ENCODE measurements around the gene SEC16A. TPM values are rescaled to one million over a fixed set of nuclear protein-coding genes. Genes with fewer than 3 reads are reported as not detected.

Gene SEC16A
- total RNA-seq, 1 donor from 2014 or later = 64.5 TPM

- H3K27me3 ChIP-seq (ENCODE audit: control insufficient read depth, insufficient read depth, low read length) = no peaks in the 10 kb centered on the region
- no peak for TF ChIP-seq CTCF (IDR thresholded peaks at IDR 0.05; ENCODE audit: insufficient read depth, low read length, poor library complexity, severe bottlenecking)
- no peak overlapping the region for H3K4me3 ChIP-seq (ENCODE audit: low read depth, low read length)
- peaks cover 6% of the 10 kb centered on the region for H3K36me3 ChIP-seq (ENCODE audit: control insufficient read depth, insufficient read depth, low read length)
- DNase-seq (ENCODE audit: low read depth) = no peak
Observed at GRCh38 chr9:136507221-136507991, 24.6 kb upstream of the SEC16A start.

- H3K27me3 ChIP-seq (ENCODE audit: control insufficient read depth, insufficient read depth, low read length) = no peaks in the 10 kb centered on the region
- DNase-seq (ENCODE audit: low read depth) = no peak
- H3K36me3 ChIP-seq (ENCODE audit: control insufficient read depth, insufficient read depth, low read length) = peaks cover 5% of the 10 kb centered on the region
- H3K4me3 ChIP-seq (ENCODE audit: low read depth, low read length) = no peak overlapping the region
- TF ChIP-seq CTCF (IDR thresholded peaks at IDR 0.05; ENCODE audit: insufficient read depth, low read length, poor library complexity, severe bottlenecking) = no peak
Observed at GRCh38 chr9:136506425-136506824, 23.6 kb upstream of the SEC16A start.

GRCh38 chr9:136505406-136506403, 22.9 kb upstream of the SEC16A start:
- Histone ChIP-seq H3K4me3 (ENCODE audit: low read depth, low read length) (no peak overlapping the region), H3K36me3 (ENCODE audit: control insufficient read depth, insufficient read depth, low read length) (peaks cover 5% of the 10 kb centered on the region), H3K27me3 (ENCODE audit: control insufficient read depth, insufficient read depth, low read length) (no peaks in the 10 kb centered on the region)
- TF ChIP-seq CTCF (IDR thresholded peaks at IDR 0.05; ENCODE audit: insufficient read depth, low read length, poor library complexity, severe bottlenecking) = no peak
- no peak for DNase-seq (ENCODE audit: low read depth)

- no peak for DNase-seq (ENCODE audit: low read depth)
- Histone ChIP-seq H3K4me3 (ENCODE audit: low read depth, low read length) (no peak overlapping the region), H3K27me3 (ENCODE audit: control insufficient read depth, insufficient read depth, low read length) (no peaks in the 10 kb centered on the region), H3K36me3 (ENCODE audit: control insufficient read depth, insufficient read depth, low read length) (peaks cover 5% of the 10 kb centered on the region)
- no peak for TF ChIP-seq CTCF (IDR thresholded peaks at IDR 0.05; ENCODE audit: insufficient read depth, low read length, poor library complexity, severe bottlenecking)
Observed at GRCh38 chr9:136504512-136505348, 21.9 kb upstream of the SEC16A start.

GRCh38 chr9:136502940-136503550, 20.2 kb upstream of the SEC16A start:
- no peak for DNase-seq (ENCODE audit: low read depth)
- no peak for TF ChIP-seq CTCF (IDR thresholded peaks at IDR 0.05; ENCODE audit: insufficient read depth, low read length, poor library complexity, severe bottlenecking)
- no peaks in the 10 kb centered on the region for H3K27me3 ChIP-seq (ENCODE audit: control insufficient read depth, insufficient read depth, low read length)
- H3K4me3 ChIP-seq (ENCODE audit: low read depth, low read length) = no peak overlapping the region
- H3K36me3 ChIP-seq (ENCODE audit: control insufficient read depth, insufficient read depth, low read length) = peaks cover 5% of the 10 kb centered on the region

All from kidney epithelial cell (primary cell).